Vagina (tissue), 2 donors: ENCODE results near the gene L3MBTL4.

Experiments
- CTCF ChIP-seq, 3 experiments: fragments of 450-650 bp in 2 of 3; fragments of 200-600 bp in 1 of 3; sonication (generic) in 1 of 3; IDR thresholded peaks; one replicate each; pipeline ENCODE4 v1.5.1; 2017 to 2019; ENCODE audit warnings: antibody characterized with exemption in 3 of 3, mild to moderate bottlenecking in 2 of 3, moderate library complexity in 2 of 3
- POLR2A ChIP-seq, 2 donors: fragments of 450-650 bp; IDR thresholded peaks; one replicate each; pipeline ENCODE4 v1.6.1; 2017; ENCODE audit warnings: antibody characterized with exemption in 2 of 2, mild to moderate bottlenecking in 2 of 2, moderate library complexity in 2 of 2

DNA sequence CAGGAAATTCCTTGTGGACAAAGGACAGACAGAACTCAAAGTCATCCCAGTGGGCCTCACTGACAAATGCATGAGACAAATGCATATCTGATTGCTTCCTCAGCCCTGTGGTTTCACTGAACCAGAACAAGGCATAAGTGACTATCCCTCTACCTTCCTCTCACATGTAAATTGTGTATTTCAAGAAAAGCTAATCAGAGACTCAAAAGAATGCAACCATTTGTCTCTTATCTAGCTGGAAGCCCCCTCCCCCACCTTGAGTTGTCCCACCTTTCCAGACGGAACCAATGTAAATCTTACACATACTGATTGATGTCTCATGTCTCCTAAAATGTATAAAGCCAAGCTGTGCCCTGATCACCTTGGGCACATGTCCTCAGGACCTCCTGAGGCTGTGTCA, 417.4 kb downstream of the L3MBTL4 start:
- TF ChIP-seq CTCF (IDR thresholded peaks at IDR 0.05) (no peak), POLR2A (IDR thresholded peaks at IDR 0.05) (no peak)
